Measurements from ENCODE around the gene SLC37A1.
A peak's percentile ranks its signal among the peaks of the same experiment; 100 is the strongest.

Gene SLC37A1

GRCh38 chr21:42522271-42522670 lies 8.6 kb downstream of the SLC37A1 start:
- TF ChIP-seq, protein P1, sequence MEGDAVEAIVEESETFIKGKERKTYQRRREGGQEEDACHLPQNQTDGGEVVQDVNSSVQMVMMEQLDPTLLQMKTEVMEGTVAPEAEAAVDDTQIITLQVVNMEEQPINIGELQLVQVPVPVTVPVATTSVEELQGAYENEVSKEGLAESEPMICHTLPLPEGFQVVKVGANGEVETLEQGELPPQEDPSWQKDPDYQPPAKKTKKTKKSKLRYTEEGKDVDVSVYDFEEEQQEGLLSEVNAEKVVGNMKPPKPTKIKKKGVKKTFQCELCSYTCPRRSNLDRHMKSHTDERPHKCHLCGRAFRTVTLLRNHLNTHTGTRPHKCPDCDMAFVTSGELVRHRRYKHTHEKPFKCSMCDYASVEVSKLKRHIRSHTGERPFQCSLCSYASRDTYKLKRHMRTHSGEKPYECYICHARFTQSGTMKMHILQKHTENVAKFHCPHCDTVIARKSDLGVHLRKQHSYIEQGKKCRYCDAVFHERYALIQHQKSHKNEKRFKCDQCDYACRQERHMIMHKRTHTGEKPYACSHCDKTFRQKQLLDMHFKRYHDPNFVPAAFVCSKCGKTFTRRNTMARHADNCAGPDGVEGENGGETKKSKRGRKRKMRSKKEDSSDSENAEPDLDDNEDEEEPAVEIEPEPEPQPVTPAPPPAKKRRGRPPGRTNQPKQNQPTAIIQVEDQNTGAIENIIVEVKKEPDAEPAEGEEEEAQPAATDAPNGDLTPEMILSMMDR (conservative IDR thresholded peaks at IDR 0.05; ENCODE audit: low read depth, low read length): no peak
- H3K4me3 ChIP-seq (ENCODE audit: low read length): no peak overlapping the region
- DNase-seq (ENCODE audit: low read depth): no peak

DNA sequence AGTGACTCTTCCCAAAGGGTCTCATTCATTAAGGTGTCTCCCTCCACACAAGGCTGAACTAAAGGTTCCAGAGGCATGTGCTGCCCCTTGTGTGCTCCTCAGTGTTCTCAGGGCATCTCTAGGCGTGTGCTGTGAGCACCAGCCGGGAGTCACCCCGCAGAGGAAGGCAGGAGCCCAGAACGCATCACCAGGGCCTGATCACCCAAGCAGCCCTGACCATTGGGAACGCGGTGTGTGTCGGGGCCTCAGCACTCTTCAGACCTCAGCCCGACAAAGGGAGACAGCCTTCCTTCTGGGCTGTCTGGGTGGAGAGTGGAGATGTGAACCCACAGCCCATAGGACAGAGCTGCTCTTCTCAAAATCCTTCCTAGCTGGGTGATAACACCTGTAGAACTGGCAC lies 9.1 kb downstream of the SLC37A1 start:
- TF ChIP-seq, protein P1 (conservative IDR thresholded peaks at IDR 0.05; ENCODE audit: low read depth, low read length): no peak
- H3K4me3 ChIP-seq (ENCODE audit: low read length): no peak overlapping the region
- no peak for DNase-seq (ENCODE audit: low read depth)

GRCh38 chr21:42523211-42523610 lies 9.6 kb downstream of the SLC37A1 start:
- TF ChIP-seq, protein P1 (conservative IDR thresholded peaks at IDR 0.05; ENCODE audit: low read depth, low read length): no peak
- DNase-seq (ENCODE audit: low read depth): no peak
- no peak overlapping the region for H3K4me3 ChIP-seq (ENCODE audit: low read length)

GRCh38 chr21:42523941-42524340 lies 10.3 kb downstream of the SLC37A1 start:
- H3K4me3 ChIP-seq (ENCODE audit: low read length): no peak overlapping the region
- no peak for DNase-seq (ENCODE audit: low read depth)
- TF ChIP-seq, protein P1 (conservative IDR thresholded peaks at IDR 0.05; ENCODE audit: low read depth, low read length): no peak

- peak overlapping the region; percentile 5 for H3K4me3 ChIP-seq (ENCODE audit: low read length)
- no peak for DNase-seq (ENCODE audit: low read depth)
- TF ChIP-seq, protein P1 (conservative IDR thresholded peaks at IDR 0.05; ENCODE audit: low read depth, low read length): no peak
Measured at GRCh38 chr21:42524341-42525028, 10.8 kb downstream of the SLC37A1 start.

GRCh38 chr21:42525029-42525581 lies 11.5 kb downstream of the SLC37A1 start:
- TF ChIP-seq, protein P1 (conservative IDR thresholded peaks at IDR 0.05; ENCODE audit: low read depth, low read length): no peak
- peak overlapping the region; percentile 5 for H3K4me3 ChIP-seq (ENCODE audit: low read length)
- no peak for DNase-seq (ENCODE audit: low read depth)

Measured in retinal pigment epithelial cell (primary cell).